Measurements from ENCODE around the gene PKP4.

Gene PKP4

GRCh38 chr2:158598862-158599517 is 142.2 kb downstream of the PKP4 start:
- no peak for DNase-seq (ENCODE audit: low spot score)

- no peak for DNase-seq (ENCODE audit: low spot score)
These were observed 142.9 kb downstream of the PKP4 start for GRCh38 chr2:158599609-158600008.

- DNase-seq (ENCODE audit: low spot score): peak; percentile 86
These were observed 143.5 kb downstream of the PKP4 start for GRCh38 chr2:158600155-158600802.

- no peak for DNase-seq (ENCODE audit: low spot score)
These were observed 145.3 kb downstream of the PKP4 start for GRCh38 chr2:158602027-158602426.

- no peak for DNase-seq (ENCODE audit: low spot score)
These were observed 146.5 kb downstream of the PKP4 start for GRCh38 chr2:158603205-158603604.

- no peak for DNase-seq (ENCODE audit: low spot score)
These were observed 147.2 kb downstream of the PKP4 start for GRCh38 chr2:158603986-158604385.

- no peak for DNase-seq (ENCODE audit: low spot score)
These were observed 153.3 kb downstream of the PKP4 start for GRCh38 chr2:158610059-158610458.

- DNase-seq (ENCODE audit: low spot score): no peak
These were observed 159.8 kb downstream of the PKP4 start for GRCh38 chr2:158616480-158617000.

GRCh38 chr2:158618891-158619490 is 162.2 kb downstream of the PKP4 start:
- no peak for DNase-seq (ENCODE audit: low spot score)

- DNase-seq (ENCODE audit: low spot score): no peak
These were observed 162.7 kb downstream of the PKP4 start for GRCh38 chr2:158619496-158619895.

GRCh38 chr2:158620656-158621055 is 163.9 kb downstream of the PKP4 start:
- DNase-seq (ENCODE audit: low spot score): no peak

- no peak for DNase-seq (ENCODE audit: low spot score)
These were observed 167.4 kb downstream of the PKP4 start for GRCh38 chr2:158624071-158624667.

- DNase-seq (ENCODE audit: low spot score): no peak
These were observed 168.2 kb downstream of the PKP4 start for GRCh38 chr2:158624961-158625360.

GRCh38 chr2:158629116-158629515 is 172.4 kb downstream of the PKP4 start:
- DNase-seq (ENCODE audit: low spot score): no peak

- DNase-seq (ENCODE audit: low spot score): no peak
These were observed 176.5 kb downstream of the PKP4 start for GRCh38 chr2:158633261-158633660.

- no peak for DNase-seq (ENCODE audit: low spot score)
These were observed 177.9 kb downstream of the PKP4 start for GRCh38 chr2:158634627-158635026.

- DNase-seq (ENCODE audit: low spot score): no peak
These were observed 179.3 kb downstream of the PKP4 start for GRCh38 chr2:158635961-158636601.

GRCh38 chr2:158637357-158637756 is 180.6 kb downstream of the PKP4 start:
- DNase-seq (ENCODE audit: low spot score): no peak

- peak; percentile 78 for DNase-seq (ENCODE audit: low spot score)
These were observed 187.4 kb downstream of the PKP4 start for GRCh38 chr2:158644139-158644538.

- no peak for DNase-seq (ENCODE audit: low spot score)
These were observed 188.5 kb downstream of the PKP4 start for GRCh38 chr2:158645299-158645698.

- DNase-seq (ENCODE audit: low spot score): no peak
These were observed 190.9 kb downstream of the PKP4 start for GRCh38 chr2:158647436-158648231.

- no peak for DNase-seq (ENCODE audit: low spot score)
These were observed 193.1 kb downstream of the PKP4 start for GRCh38 chr2:158649846-158650245.
